C4-2B (cell line): ENCODE measurements around the gene FRA10AC1.

Experiments used
- ZFX ChIP-seq: fragments of 450-650 bp; IDR thresholded peaks from 2 replicates; pipeline ENCODE4 v1.6.1; 2017
- TF ChIP-seq, protein P1 (sequence below): fragments of 450-650 bp; conservative IDR thresholded peaks from 2 replicates; pipeline ENCODE4 v1.5.1; 2017; ENCODE audit warnings: mild to moderate bottlenecking

- TF ChIP-seq, protein P1, sequence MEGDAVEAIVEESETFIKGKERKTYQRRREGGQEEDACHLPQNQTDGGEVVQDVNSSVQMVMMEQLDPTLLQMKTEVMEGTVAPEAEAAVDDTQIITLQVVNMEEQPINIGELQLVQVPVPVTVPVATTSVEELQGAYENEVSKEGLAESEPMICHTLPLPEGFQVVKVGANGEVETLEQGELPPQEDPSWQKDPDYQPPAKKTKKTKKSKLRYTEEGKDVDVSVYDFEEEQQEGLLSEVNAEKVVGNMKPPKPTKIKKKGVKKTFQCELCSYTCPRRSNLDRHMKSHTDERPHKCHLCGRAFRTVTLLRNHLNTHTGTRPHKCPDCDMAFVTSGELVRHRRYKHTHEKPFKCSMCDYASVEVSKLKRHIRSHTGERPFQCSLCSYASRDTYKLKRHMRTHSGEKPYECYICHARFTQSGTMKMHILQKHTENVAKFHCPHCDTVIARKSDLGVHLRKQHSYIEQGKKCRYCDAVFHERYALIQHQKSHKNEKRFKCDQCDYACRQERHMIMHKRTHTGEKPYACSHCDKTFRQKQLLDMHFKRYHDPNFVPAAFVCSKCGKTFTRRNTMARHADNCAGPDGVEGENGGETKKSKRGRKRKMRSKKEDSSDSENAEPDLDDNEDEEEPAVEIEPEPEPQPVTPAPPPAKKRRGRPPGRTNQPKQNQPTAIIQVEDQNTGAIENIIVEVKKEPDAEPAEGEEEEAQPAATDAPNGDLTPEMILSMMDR, result no peak
- no peak for TF ChIP-seq ZFX
These were observed 32.0 kb downstream of the FRA10AC1 start for GRCh38 chr10:93670372-93670771.
